ENCODE results near the gene CPHXL. TPM values are rescaled to one million over a fixed set of nuclear protein-coding genes. Genes with fewer than 3 reads are reported as not detected.
A peak's percentile ranks its signal among the peaks of the same experiment; 100 is the strongest.

Gene CPHXL
- total and polyA plus RNA-seq, 5 experiments from 2014 or later, result not detected

DNA sequence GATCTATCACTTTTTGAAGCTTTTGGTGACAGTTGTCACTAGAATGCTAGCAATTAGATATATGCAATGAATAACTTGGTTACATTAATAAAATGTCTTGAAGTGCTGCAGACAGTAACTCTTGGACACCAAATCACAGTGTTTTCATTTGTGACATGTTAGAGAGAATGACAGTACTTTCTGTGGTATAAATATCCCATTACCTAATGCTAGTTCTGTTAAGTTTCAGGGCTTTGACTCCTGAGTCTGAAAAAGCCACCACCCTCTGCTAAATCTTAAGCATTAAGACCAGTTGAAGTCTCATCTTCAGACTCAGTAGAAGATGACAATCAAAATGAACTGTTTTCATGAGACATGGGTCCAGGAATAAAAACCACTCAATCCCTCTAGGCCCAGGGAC is 38.9 kb downstream of the CPHXL start:
- Mint-ChIP-seq H3K4me1 (no peaks in the 10 kb centered on the region), H3K27ac (peak overlapping the region in 1 of 10 donors; percentile 15), H3K27me3 (peaks cover 0 to 7% (median 0%) of the 10 kb centered on the region in 5 donors), H3K9me3 (peaks cover 0 to 8% (median 0%) of the 10 kb centered on the region in 9 donors), H3K36me3 (peaks cover 0 to 3% (median 2%) of the 10 kb centered on the region in 3 donors), H3K4me3 (no peak overlapping the region)
- ATAC-seq (no peak), DNase-seq (no peak)
- POLR2A ChIA-PET, result no interaction called here

DNA sequence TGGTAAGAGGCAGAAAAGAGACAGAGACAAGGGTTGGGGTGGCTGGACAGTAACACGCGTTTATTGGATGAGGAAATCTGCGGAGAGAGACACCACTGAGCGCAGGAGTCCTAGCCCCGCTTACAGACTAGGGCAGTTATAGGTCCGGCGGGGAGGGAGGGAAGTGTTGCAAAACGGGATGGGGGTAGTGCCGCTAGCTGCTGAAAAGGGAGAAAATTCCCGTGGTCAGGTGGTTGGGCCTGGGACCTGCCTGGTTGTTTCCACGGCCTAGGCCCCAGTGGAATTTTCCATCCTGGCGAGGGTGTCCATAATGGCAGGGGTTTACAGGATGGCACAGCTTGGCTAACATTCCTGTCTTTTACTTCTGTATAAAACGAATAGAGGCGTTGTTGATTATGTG is 44.0 kb downstream of the CPHXL start:
- Mint-ChIP-seq H3K4me3 (no peak overlapping the region), H3K4me1 (no peaks in the 10 kb centered on the region), H3K27ac (no peak overlapping the region), H3K9me3 (peaks cover 0 to 6% (median 0%) of the 10 kb centered on the region in 9 donors), H3K27me3 (peaks cover 0 to 7% (median 0%) of the 10 kb centered on the region in 5 donors), H3K36me3 (peaks cover 0 to 3% (median 0%) of the 10 kb centered on the region in 3 donors)
- ATAC-seq (no peak), DNase-seq (no peak)
- POLR2A ChIA-PET, result no interaction called here

DNA sequence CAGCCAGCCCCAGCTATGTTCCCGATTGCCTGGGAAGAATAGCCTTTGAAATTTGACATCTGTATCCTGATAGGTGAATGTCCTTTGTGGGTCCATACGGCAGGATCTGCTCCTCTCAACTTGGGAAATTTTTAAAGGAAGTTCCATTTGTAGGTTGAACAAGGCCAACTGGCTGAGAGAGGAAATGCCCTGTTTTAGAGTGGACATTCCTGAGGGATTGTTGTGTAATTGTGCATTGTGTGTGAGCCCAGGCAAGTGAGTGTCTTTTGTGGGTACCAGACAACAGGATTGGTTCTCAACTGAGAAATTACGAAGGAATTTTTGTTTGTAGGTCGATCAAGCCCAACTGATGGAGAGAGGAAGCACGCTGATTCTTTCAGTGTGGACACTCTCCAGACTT is 46.9 kb downstream of the CPHXL start:
- POLR2A ChIA-PET, result no interaction called here

DNA sequence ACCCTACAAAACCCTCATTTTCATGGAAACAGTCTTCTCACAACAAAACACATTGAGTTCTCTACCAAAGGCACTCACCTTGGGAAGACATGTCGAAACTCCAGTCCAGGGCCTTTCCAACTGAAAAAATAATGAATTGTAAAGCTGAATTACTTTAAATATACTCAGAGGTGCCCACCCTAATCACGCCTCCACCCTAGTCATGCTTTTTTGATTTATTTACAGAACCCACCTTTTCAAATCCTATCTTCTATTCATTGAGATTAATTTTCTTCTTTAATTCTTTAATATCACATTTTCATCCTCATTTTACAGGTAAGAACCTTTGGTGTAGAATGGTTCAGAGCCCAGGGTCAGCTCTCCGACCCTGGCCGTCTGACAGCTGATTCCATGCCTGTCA is 49.4 kb downstream of the CPHXL start, which contains the start of gene CPHXL2:
CPHXL2 (minus strand) TSS at position 101 of the 400 bp plus-strand sequence; CDS start at position 91, 10 bp downstream.
- H3K27me3 Mint-ChIP-seq, result no peaks in the 10 kb centered on the region
- no peaks in the 10 kb centered on the region for H3K4me1 Mint-ChIP-seq
- H3K4me3 Mint-ChIP-seq, result no peak within 1 kb of the TSS
- DNase-seq (no peak), ATAC-seq (no peak)
- H3K9me3 Mint-ChIP-seq, result no peaks in the 10 kb centered on the region
- H3K36me3 Mint-ChIP-seq, result peaks cover 0 to 3% (median 0%) of the 10 kb centered on the region in 3 donors
- POLR2A ChIA-PET, result no interaction called here
- peak within 1 kb of the TSS in 2 of 10 donors; percentile 8 to 43 for H3K27ac Mint-ChIP-seq

More for the DNA sequence above, 46.9 kb downstream of the CPHXL start:
- no peaks in the 10 kb centered on the region for H3K4me1 Mint-ChIP-seq
- H3K27me3 Mint-ChIP-seq, result peaks cover 0 to 7% (median 0%) of the 10 kb centered on the region in 5 donors
- H3K4me3 Mint-ChIP-seq, result no peak overlapping the region
- peaks cover 0 to 3% (median 3%) of the 10 kb centered on the region in 3 donors for H3K36me3 Mint-ChIP-seq
- no peak overlapping the region for H3K27ac Mint-ChIP-seq
- no peak for ATAC-seq
- DNase-seq, result no peak
- H3K9me3 Mint-ChIP-seq, result peaks cover 0 to 5% (median 0%) of the 10 kb centered on the region in 9 donors

DNA sequence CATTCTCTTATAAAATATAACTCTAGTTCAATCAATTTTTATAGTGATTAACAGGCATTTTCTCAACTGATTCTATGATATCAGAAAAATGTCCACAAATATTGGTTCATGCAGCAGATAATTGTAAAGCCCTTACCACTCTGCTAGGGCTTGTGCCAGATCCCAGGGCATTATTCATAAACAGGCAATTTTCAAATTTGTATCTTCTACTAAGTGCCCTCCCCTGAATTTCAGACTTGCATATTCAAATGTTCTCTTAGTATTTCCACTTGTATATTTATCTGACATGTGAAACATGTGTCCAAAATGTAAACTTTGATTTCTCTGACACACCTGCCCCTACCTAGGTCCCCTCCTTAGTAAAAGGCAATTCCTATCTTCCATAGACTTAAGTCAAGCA is 58.8 kb downstream of the CPHXL start:
- POLR2A ChIA-PET, result no interaction called here
- no peaks in the 10 kb centered on the region for H3K9me3 Mint-ChIP-seq
- H3K36me3 Mint-ChIP-seq, result peaks cover 0 to under 1% (median 0%) of the 10 kb centered on the region in 3 donors
- H3K4me1 Mint-ChIP-seq, result no peaks in the 10 kb centered on the region
- ATAC-seq (no peak), DNase-seq (no peak)
- H3K4me3 Mint-ChIP-seq, result no peak overlapping the region
- H3K27ac Mint-ChIP-seq, result peak overlapping the region in 1 of 10 donors; percentile 27
- H3K27me3 Mint-ChIP-seq, result no peaks in the 10 kb centered on the region

Other genes with a start within 250 kb of the CPHXL start
- gene CHST6, start 231.0 kb downstream of the CPHXL start, total RNA-seq, result not detected
- gene CHST6, start 231.0 kb downstream of the CPHXL start, polyA plus RNA-seq, result not detected
- gene CHST5, start 190.4 kb downstream of the CPHXL start, total RNA-seq, result not detected
- not detected for gene CHST5, start 190.4 kb downstream of the CPHXL start, polyA plus RNA-seq
- 1 to 10 TPM; 2.4 to 2.9 TPM for gene TMEM231, start 170.2 kb downstream of the CPHXL start, total RNA-seq
- gene TMEM231, start 170.2 kb downstream of the CPHXL start, polyA plus RNA-seq, result 1 to 10 TPM in 1 of 3 donors, under 1 TPM in 2; 0.95 to 1.4 (median 0.99) TPM
- 10 to 100 TPM; 76.5 to 84.6 TPM for gene GABARAPL2, start 160.1 kb downstream of the CPHXL start, total RNA-seq
- 100 to 1,000 TPM; 226 to 291 (median 250) TPM for gene GABARAPL2, start 160.1 kb downstream of the CPHXL start, polyA plus RNA-seq
- gene ADAT1, start 103.2 kb downstream of the CPHXL start, total RNA-seq, result 10 to 100 TPM; 66.6 to 69.6 TPM
- 10 to 100 TPM; 35.0 to 41.5 (median 39.8) TPM for gene ADAT1, start 103.2 kb downstream of the CPHXL start, polyA plus RNA-seq
- gene KARS1, start 78.8 kb downstream of the CPHXL start, total RNA-seq, result 100 to 1,000 TPM; 140 to 142 TPM
- gene KARS1, start 78.8 kb downstream of the CPHXL start, polyA plus RNA-seq, result 100 to 1,000 TPM; 194 to 214 (median 209) TPM
- gene TERF2IP, start 78.7 kb downstream of the CPHXL start, total RNA-seq, result 10 to 100 TPM; 89.8 to 92.1 TPM
- 100 to 1,000 TPM in 2 of 3 donors, 10 to 100 TPM in 1; 96.4 to 137 (median 125) TPM for gene TERF2IP, start 78.7 kb downstream of the CPHXL start, polyA plus RNA-seq
- not detected for gene CPHXL2, start 49.5 kb downstream of the CPHXL start, total RNA-seq
- not detected for gene CPHXL2, start 49.5 kb downstream of the CPHXL start, polyA plus RNA-seq
- not detected for gene DUXB, start 25.0 kb downstream of the CPHXL start, total RNA-seq
- gene DUXB, start 25.0 kb downstream of the CPHXL start, polyA plus RNA-seq, result not detected

Data from naive thymus-derived CD8-positive, alpha-beta T cell (primary cell).